Smooth muscle cell of the brain vasculature (primary cell): ENCODE measurements around the gene CCDC197.

Experiments used
- DNase-seq: peaks from one replicate; pipeline ENCODE4 v3.0.0-alpha.2; 2012; ENCODE audit warnings: low read depth, low spot score

The CCDC197 gene

GRCh38 chr14:93997082-93997481 lies at the start of gene CCDC197:
CCDC197 (plus strand) TSS chr14:93997301; CDS start chr14:93998132, 831 bp downstream.
- no peak for DNase-seq

- peak; percentile 84 for DNase-seq
Observed at GRCh38 chr14:93949511-93950075, 47.5 kb upstream of the CCDC197 start.

GRCh38 chr14:93950948-93951634 lies 46.0 kb upstream of the CCDC197 start:
- no peak for DNase-seq

GRCh38 chr14:93951635-93952540 lies 45.2 kb upstream of the CCDC197 start:
- DNase-seq = no peak

GRCh38 chr14:93952829-93953228 lies 44.3 kb upstream of the CCDC197 start:
- no peak for DNase-seq

- no peak for DNase-seq
Observed at GRCh38 chr14:93953263-93953662, 43.8 kb upstream of the CCDC197 start.

GRCh38 chr14:93953739-93954515 lies 43.2 kb upstream of the CCDC197 start:
- DNase-seq = no peak

GRCh38 chr14:93954516-93954830 lies 42.6 kb upstream of the CCDC197 start:
- DNase-seq = no peak

GRCh38 chr14:93954900-93955849 lies 41.9 kb upstream of the CCDC197 start:
- DNase-seq = no peak

GRCh38 chr14:93955850-93956481 lies 41.1 kb upstream of the CCDC197 start:
- no peak for DNase-seq

GRCh38 chr14:93956514-93957332 lies 40.4 kb upstream of the CCDC197 start:
- no peak for DNase-seq

GRCh38 chr14:93957333-93957710 lies 39.8 kb upstream of the CCDC197 start:
- no peak for DNase-seq

- DNase-seq = no peak
Observed at GRCh38 chr14:93957751-93958566, 39.1 kb upstream of the CCDC197 start.

GRCh38 chr14:93958567-93959238 lies 38.4 kb upstream of the CCDC197 start:
- no peak for DNase-seq

- DNase-seq = no peak
Observed at GRCh38 chr14:93959239-93960107, 37.6 kb upstream of the CCDC197 start.

GRCh38 chr14:93960108-93960475 lies 37.0 kb upstream of the CCDC197 start:
- no peak for DNase-seq
